H9 (cell line): ENCODE results near the gene MNAT1. TPM values are rescaled to one million over a fixed set of nuclear protein-coding genes. Genes with fewer than 3 reads are reported as not detected.

Source experiments
- DNase-seq: peaks from one replicate; pipeline ENCODE4 v3.0.0-alpha.2; 2017
- H2AFZ ChIP-seq: one replicate; pipeline ENCODE4 v1.6.1; 2013; ENCODE audit warnings: mild to moderate bottlenecking, low read length, control low read depth, moderate library complexity
- H2AK5ac ChIP-seq: 2 replicates; pipeline ENCODE4 v1.6.1; 2013; ENCODE audit warnings: low read length, control low read depth, mixed read lengths; ENCODE audit not compliant: insufficient read length
- H2BK120ac ChIP-seq: one replicate; pipeline ENCODE4 v1.6.1; 2013; ENCODE audit warnings: low read depth, mild to moderate bottlenecking, low read length, control low read depth, inconsistent platforms; ENCODE audit not compliant: poor library complexity, severe bottlenecking
- H2BK12ac ChIP-seq: 2 replicates; pipeline ENCODE4 v1.6.1; 2013; ENCODE audit warnings: low read length, control low read depth, mixed read lengths, low read depth; ENCODE audit not compliant: insufficient read length
- H2BK15ac ChIP-seq: 2 replicates; pipeline ENCODE4 v1.6.1; 2013; ENCODE audit warnings: low read depth, low read length, control low read depth
- H2BK20ac ChIP-seq: one replicate; pipeline ENCODE4 v1.6.1; 2013; ENCODE audit warnings: low read depth, mild to moderate bottlenecking, low read length, control low read depth, inconsistent platforms; ENCODE audit not compliant: poor library complexity, severe bottlenecking
- H2BK5ac ChIP-seq: 2 replicates; pipeline ENCODE4 v1.6.1; 2013; ENCODE audit warnings: low read length, control low read depth, mixed read lengths; ENCODE audit not compliant: insufficient read length
- H3K14ac ChIP-seq: 2 replicates; pipeline ENCODE4 v1.6.1; 2013; ENCODE audit warnings: low read length, control low read depth; ENCODE audit not compliant: insufficient read depth
- H3K18ac ChIP-seq: 2 replicates; pipeline ENCODE4 v1.6.1; 2013; ENCODE audit warnings: low read depth, mild to moderate bottlenecking, mixed read lengths, low read length, control low read depth; ENCODE audit not compliant: insufficient read length
- H3K23ac ChIP-seq: 2 replicates; pipeline ENCODE4 v1.6.1; 2013; ENCODE audit warnings: low read length, control low read depth, mixed read lengths, low read depth; ENCODE audit not compliant: insufficient read length
- H3K23me2 ChIP-seq: 2 replicates; pipeline ENCODE4 v1.6.1; 2013; ENCODE audit warnings: low read depth, mild to moderate bottlenecking, mixed read lengths, low read length, control low read depth; ENCODE audit not compliant: insufficient read length, poor library complexity, severe bottlenecking
- H3K27ac ChIP-seq: 2 replicates; pipeline ENCODE4 v1.5.1; 2013; ENCODE audit warnings: low read length, control low read depth, mixed read lengths, low read depth; ENCODE audit not compliant: insufficient read length
- H3K27me3 ChIP-seq: 2 replicates; pipeline ENCODE4 v1.6.1; 2013; ENCODE audit warnings: low read length, control low read depth, inconsistent platforms; ENCODE audit not compliant: insufficient read depth
- H3K4ac ChIP-seq: 2 replicates; pipeline ENCODE4 v1.6.1; 2013; ENCODE audit warnings: low read depth, mild to moderate bottlenecking, control low read depth, inconsistent platforms, low read length, moderate library complexity
- H3K4me1 ChIP-seq: 2 replicates; pipeline ENCODE4 v1.6.1; 2013; ENCODE audit warnings: low read length, control low read depth, inconsistent platforms; ENCODE audit not compliant: insufficient read depth
- H3K4me2 ChIP-seq: 2 replicates; pipeline ENCODE4 v1.6.1; 2013; ENCODE audit warnings: low read length, control low read depth, mixed read lengths; ENCODE audit not compliant: insufficient read length, insufficient read depth
- H3K56ac ChIP-seq: 2 replicates; pipeline ENCODE4 v1.6.1; 2013; ENCODE audit warnings: low read depth, mild to moderate bottlenecking, mixed read lengths, low read length, control low read depth; ENCODE audit not compliant: insufficient read length
- H3K79me1 ChIP-seq: 2 replicates; pipeline ENCODE4 v1.6.1; 2013; ENCODE audit warnings: low read depth, mild to moderate bottlenecking, moderate library complexity, low read length, control low read depth, inconsistent platforms; ENCODE audit not compliant: insufficient read depth, poor library complexity, severe bottlenecking
- H3K79me2 ChIP-seq: 2 replicates; pipeline ENCODE4 v1.6.1; 2013; ENCODE audit warnings: low read length, control low read depth, inconsistent platforms; ENCODE audit not compliant: insufficient read depth
- H3K9ac ChIP-seq: 2 replicates; pipeline ENCODE4 v1.6.1; 2013; ENCODE audit warnings: low read length, control low read depth, mixed read lengths; ENCODE audit not compliant: insufficient read length; ENCODE audit errors: extremely low read depth
- H3K9me3 ChIP-seq: one replicate; pipeline ENCODE4 v1.6.1; 2013; ENCODE audit warnings: low read depth, low read length, inconsistent platforms; ENCODE audit not compliant: control insufficient read depth
- H3T11ph ChIP-seq: one replicate; pipeline ENCODE4 v1.6.1; 2013; ENCODE audit warnings: mild to moderate bottlenecking, low read length, control low read depth, inconsistent platforms
- H4K20me1 ChIP-seq: one replicate; pipeline ENCODE4 v1.6.1; 2013; ENCODE audit not compliant: control insufficient read depth, insufficient read length, insufficient read depth
- H4K5ac ChIP-seq: 2 replicates; pipeline ENCODE4 v1.6.1; 2013; ENCODE audit warnings: low read depth, mild to moderate bottlenecking, mixed read lengths, low read length, control low read depth; ENCODE audit not compliant: insufficient read length
- H4K8ac ChIP-seq: replicated peaks from 2 replicates; pipeline ENCODE4 v1.6.1; 2013; ENCODE audit warnings: low read length, control low read depth, mixed read lengths, low read depth; ENCODE audit not compliant: insufficient read length
- H4K91ac ChIP-seq: 2 replicates; pipeline ENCODE4 v1.6.1; 2013; ENCODE audit warnings: low read depth, mild to moderate bottlenecking, moderate library complexity, mixed read lengths, low read length, control low read depth; ENCODE audit not compliant: insufficient read length
- H3K27ac Mint-ChIP-seq, 3 experiments: 2 replicates in 2 of 3; 3 replicates in 1 of 3; pipeline ENCODE4 v1.8.0; 2020 to 2021; ENCODE audit warnings: mixed read lengths in 3 of 3, mild to moderate bottlenecking in 1 of 3, moderate library complexity in 1 of 3
- H3K27me3 Mint-ChIP-seq: 2 replicates; pipeline ENCODE4 v1.8.0; 2021; ENCODE audit warnings: low read depth, mild to moderate bottlenecking, moderate library complexity, mixed read lengths
- H3K36me3 Mint-ChIP-seq, 3 experiments: 2 replicates in 2 of 3; 3 replicates in 1 of 3; pipeline ENCODE4 v1.8.0; 2020 to 2021; ENCODE audit warnings: low read depth in 3 of 3, mixed read lengths in 3 of 3; ENCODE audit not compliant: insufficient read depth in 1 of 3
- H3K4me1 Mint-ChIP-seq, 2 experiments: 2 replicates each; pipeline ENCODE4 v1.8.0; 2020; ENCODE audit warnings: mixed read lengths in 2 of 2
- H3K4me3 Mint-ChIP-seq, 2 experiments: 2 replicates in 1 of 2; 3 replicates in 1 of 2; pipeline ENCODE4 v1.8.0; 2020 to 2021; ENCODE audit warnings: mild to moderate bottlenecking in 2 of 2, mixed read lengths in 2 of 2, moderate library complexity in 1 of 2
- H3K9me3 Mint-ChIP-seq, 2 experiments: 2 replicates in 1 of 2; 3 replicates in 1 of 2; pipeline ENCODE4 v1.8.0; 2020; ENCODE audit warnings: mild to moderate bottlenecking in 2 of 2, mixed read lengths in 2 of 2, moderate library complexity in 1 of 2
- WGBS: extraction: QIAGEN DNeasy Blood & Tissue Kit; methylation state at CpG from one replicate; pipeline ENCODE4 v1.1.7; 2013; ENCODE audit warnings: missing lambda C conversion rate, low lambda C conversion rate, mixed read lengths; ENCODE audit not compliant: insufficient read length; ENCODE audit errors: extremely low coverage; 5-methylcytosine and 5-hydroxymethylcytosine counted together
- total RNA-seq: library from RNA; stranded (reverse); gene quantifications from 2 replicates; pipeline ENCODE4 v1.2.1, GENCODE V29; 2021
- TF ChIP-seq, protein P1 (sequence below): fragments of 200-600 bp; sonication (generic); conservative IDR thresholded peaks from 3 replicates; pipeline ENCODE4 v1.8.0; 2021; ENCODE audit warnings: antibody characterized with exemption, mild to moderate bottlenecking

Gene MNAT1
- total RNA-seq, 1 experiment from 2014 or later, result 43.1 TPM

- Histone ChIP-seq H3K9ac (no peak overlapping the region), H3K27ac (no peak overlapping the region), H2BK15ac (no peak overlapping the region), H3K4me2 (no peak overlapping the region), H4K8ac (no peak overlapping the region), H3K27me3 (no peaks in the 10 kb centered on the region), H3K4ac (no peak overlapping the region), H3K14ac (no peak overlapping the region), H3K23ac (no peak overlapping the region), H3K4me1 (no peaks in the 10 kb centered on the region), H3T11ph (no peak overlapping the region), H4K20me1 (no peaks in the 10 kb centered on the region), H2AFZ (no peak overlapping the region), H3K56ac (no peak overlapping the region), H4K5ac (no peak overlapping the region), H2BK12ac (no peak overlapping the region), H3K9me3 (no peaks in the 10 kb centered on the region), H3K18ac (no peak overlapping the region), H2BK120ac (no peak overlapping the region), H3K79me1 (no peaks in the 10 kb centered on the region), H2AK5ac (no peak overlapping the region), H2BK20ac (no peak overlapping the region), H4K91ac (no peak overlapping the region), H3K23me2 (no peaks in the 10 kb centered on the region), H2BK5ac (no peak overlapping the region), H3K79me2 (no peaks in the 10 kb centered on the region)
- Mint-ChIP-seq H3K27me3 (no peaks in the 10 kb centered on the region), H3K4me3 (no peak overlapping the region), H3K27ac (peak overlapping the region in 1 of 3 experiments; percentile 81; a peak in 3 of 7 replicates), H3K4me1 (no peaks in the 10 kb centered on the region), H3K9me3 (no peaks in the 10 kb centered on the region), H3K36me3 (peaks cover 4 to 14% (median 6%) of the 10 kb centered on the region in 3 experiments)
- TF ChIP-seq, protein P1, sequence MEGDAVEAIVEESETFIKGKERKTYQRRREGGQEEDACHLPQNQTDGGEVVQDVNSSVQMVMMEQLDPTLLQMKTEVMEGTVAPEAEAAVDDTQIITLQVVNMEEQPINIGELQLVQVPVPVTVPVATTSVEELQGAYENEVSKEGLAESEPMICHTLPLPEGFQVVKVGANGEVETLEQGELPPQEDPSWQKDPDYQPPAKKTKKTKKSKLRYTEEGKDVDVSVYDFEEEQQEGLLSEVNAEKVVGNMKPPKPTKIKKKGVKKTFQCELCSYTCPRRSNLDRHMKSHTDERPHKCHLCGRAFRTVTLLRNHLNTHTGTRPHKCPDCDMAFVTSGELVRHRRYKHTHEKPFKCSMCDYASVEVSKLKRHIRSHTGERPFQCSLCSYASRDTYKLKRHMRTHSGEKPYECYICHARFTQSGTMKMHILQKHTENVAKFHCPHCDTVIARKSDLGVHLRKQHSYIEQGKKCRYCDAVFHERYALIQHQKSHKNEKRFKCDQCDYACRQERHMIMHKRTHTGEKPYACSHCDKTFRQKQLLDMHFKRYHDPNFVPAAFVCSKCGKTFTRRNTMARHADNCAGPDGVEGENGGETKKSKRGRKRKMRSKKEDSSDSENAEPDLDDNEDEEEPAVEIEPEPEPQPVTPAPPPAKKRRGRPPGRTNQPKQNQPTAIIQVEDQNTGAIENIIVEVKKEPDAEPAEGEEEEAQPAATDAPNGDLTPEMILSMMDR, result no peak
- DNase-seq, result no peak
- WGBS, result no CpG with 5 or more reads among the region's 2 CpGs
Measured at GRCh38 chr14:60839057-60839456, 104.5 kb downstream of the MNAT1 start.
